Measurements from ENCODE around the gene GPR68. TPM values are rescaled to one million over a fixed set of nuclear protein-coding genes. Genes with fewer than 3 reads are reported as not detected.

GPR68 gene, protein sequence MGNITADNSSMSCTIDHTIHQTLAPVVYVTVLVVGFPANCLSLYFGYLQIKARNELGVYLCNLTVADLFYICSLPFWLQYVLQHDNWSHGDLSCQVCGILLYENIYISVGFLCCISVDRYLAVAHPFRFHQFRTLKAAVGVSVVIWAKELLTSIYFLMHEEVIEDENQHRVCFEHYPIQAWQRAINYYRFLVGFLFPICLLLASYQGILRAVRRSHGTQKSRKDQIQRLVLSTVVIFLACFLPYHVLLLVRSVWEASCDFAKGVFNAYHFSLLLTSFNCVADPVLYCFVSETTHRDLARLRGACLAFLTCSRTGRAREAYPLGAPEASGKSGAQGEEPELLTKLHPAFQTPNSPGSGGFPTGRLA
- not detected in 2 replicates for total RNA-seq (2014; rRNA removed; shearing (Covaris generic))

DNA sequence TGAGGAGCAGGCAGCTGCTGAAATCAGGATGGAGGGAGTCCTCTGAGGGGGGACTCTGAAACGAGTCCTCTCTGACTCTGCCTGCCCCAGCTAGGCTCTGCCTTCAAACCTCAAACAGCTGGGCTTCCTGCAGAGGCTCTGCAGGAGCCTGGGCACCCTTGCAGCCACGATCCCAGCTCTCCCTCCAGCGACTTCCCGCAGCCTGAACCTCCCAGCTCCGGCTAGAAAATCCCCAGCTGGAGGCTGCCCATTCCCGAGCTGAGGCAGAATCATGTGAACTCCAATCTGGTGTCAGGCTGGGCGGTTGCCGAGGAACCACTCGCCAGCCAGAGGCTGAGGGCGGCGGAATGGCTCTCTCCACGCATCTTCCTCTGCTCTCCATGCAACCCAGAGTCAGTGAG, at the start of gene GPR68:
TSS of gene GPR68 (minus strand) at position 204 of the 401 bp plus-strand sequence. CDS start 9,654 bp downstream, outside the sequence.
- no peaks in the 10 kb centered on the region for H3K27me3 ChIP-seq (replicated peaks)
- no peaks in the 10 kb centered on the region for H3K9me3 ChIP-seq (replicated peaks)
- no peaks in the 10 kb centered on the region; the same call in 1 of the 2 replicates for H3K4me1 ChIP-seq (replicated peaks)
- H3K36me3 ChIP-seq = no peaks in the 10 kb centered on the region
- no peak within 1 kb of the TSS for H3K4me3 ChIP-seq
- DNase-seq (ENCODE audit: low read depth in 1 of 2, low spot score in 2 of 2) = no peak
- H3K27ac ChIP-seq = no peak within 1 kb of the TSS

DNA sequence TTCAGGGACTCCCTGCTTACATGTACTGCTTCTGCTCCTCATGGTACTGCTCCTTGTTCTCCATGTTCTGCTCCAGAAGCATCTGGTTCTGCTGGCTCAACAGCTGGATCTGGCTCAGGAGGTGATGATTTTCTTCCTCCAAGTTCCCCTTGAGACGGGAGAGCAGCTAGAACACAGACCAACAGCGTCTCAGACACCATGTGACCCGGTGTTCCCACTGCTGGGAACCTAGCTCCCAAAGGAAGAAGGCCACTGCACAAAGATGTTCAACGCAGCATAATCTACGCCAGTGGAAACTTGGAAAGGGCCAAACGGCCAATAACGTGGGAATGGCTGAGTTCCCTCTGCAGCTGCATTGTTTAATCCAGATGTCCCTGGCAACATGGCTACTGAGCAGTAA, 49.6 kb upstream of the GPR68 start:
- Histone ChIP-seq H3K27ac (no peak overlapping the region), H3K36me3 (no peaks in the 10 kb centered on the region), H3K27me3 (replicated peaks) (no peaks in the 10 kb centered on the region), H3K4me3 (no peak overlapping the region), H3K9me3 (replicated peaks) (no peaks in the 10 kb centered on the region), H3K4me1 (replicated peaks) (no peaks in the 10 kb centered on the region)
- DNase-seq (ENCODE audit: low read depth in 1 of 2, low spot score in 2 of 2) = no peak

DNA sequence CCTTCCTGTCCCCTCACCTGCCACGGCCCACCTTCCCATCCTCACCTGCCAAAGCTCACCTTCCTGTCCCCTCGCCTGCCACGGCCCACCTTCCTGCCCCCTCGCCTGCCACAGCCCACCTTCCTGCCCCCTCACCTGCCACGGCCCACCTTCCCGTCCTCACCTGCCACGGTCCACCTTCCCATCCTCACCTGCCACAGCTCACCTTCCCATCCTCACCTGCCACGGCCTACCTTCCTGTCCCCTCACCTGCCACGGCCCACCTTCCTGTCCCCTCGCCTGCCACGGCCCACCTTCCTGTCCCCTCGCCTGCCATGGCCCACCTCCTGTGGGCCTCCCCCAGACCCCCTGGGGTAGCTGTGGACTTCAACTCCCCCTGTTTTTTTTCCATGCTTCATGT, 48.8 kb upstream of the GPR68 start:
- Histone ChIP-seq H3K9me3 (replicated peaks) (no peaks in the 10 kb centered on the region), H3K27me3 (replicated peaks) (no peaks in the 10 kb centered on the region), H3K4me3 (no peak overlapping the region), H3K4me1 (replicated peaks) (no peaks in the 10 kb centered on the region), H3K27ac (no peak overlapping the region), H3K36me3 (no peaks in the 10 kb centered on the region)
- no peak for DNase-seq (ENCODE audit: low read depth in 1 of 2, low spot score in 2 of 2)

DNA sequence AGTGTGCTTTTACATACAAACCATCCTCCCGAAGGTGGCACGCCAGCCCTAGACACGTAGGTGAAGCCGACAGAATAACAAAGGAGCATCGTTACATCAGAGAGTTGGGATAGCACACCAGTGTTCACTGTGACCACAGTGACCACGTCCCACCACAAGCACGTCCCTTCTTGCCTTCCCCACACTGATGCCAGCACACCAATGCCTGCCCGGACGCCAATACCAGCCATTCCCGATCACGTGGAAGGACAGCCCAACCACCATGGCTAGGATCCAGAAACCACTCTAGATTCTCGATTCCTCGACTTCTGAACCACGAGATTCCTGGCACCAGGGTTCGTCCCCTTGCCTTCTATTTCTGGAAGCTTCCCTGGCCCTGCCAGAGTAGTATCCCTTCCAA, 48.0 kb upstream of the GPR68 start:
- Histone ChIP-seq H3K27me3 (replicated peaks) (no peaks in the 10 kb centered on the region), H3K9me3 (replicated peaks) (no peaks in the 10 kb centered on the region), H3K4me3 (no peak overlapping the region), H3K4me1 (replicated peaks) (no peaks in the 10 kb centered on the region), H3K27ac (no peak overlapping the region), H3K36me3 (no peaks in the 10 kb centered on the region)
- no peak for DNase-seq (ENCODE audit: low read depth in 1 of 2, low spot score in 2 of 2)

DNA sequence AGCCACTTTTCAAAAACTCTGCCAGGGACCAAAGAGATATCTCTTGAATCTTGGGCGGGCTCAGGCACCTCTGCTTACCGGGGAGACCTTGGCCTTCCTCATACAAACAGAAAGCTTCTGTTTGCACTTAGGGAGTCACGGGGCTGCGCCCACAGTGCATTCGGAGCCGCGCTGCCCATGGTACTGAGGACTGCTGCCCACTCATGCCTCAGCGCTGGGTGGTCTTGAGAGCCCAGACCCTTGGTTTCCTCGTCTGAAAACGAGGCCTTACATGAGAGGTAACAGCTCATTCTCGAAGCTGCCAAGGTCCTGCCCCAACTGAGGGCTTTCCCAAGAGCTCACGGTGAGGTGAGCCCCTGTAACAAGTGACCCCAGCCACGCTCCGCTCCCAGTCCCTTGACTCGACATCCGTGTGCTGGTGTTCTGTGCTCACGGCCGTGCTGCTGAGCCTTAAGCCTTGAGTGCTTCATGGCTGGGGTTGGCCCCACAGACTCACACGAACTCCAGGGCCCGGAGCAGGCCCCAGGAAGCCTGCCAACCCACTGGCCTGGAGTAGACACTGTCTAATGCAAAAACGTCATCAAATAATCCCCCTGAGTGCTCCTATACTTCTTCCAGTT, 47.4 kb upstream of the GPR68 start:
- no peak overlapping the region for H3K27ac ChIP-seq
- no peaks in the 10 kb centered on the region for H3K9me3 ChIP-seq (replicated peaks)
- no peaks in the 10 kb centered on the region for H3K4me1 ChIP-seq (replicated peaks)
- H3K36me3 ChIP-seq = no peaks in the 10 kb centered on the region
- DNase-seq (ENCODE audit: low read depth in 1 of 2, low spot score in 2 of 2) = no peak
- no peak overlapping the region for H3K4me3 ChIP-seq
- no peaks in the 10 kb centered on the region for H3K27me3 ChIP-seq (replicated peaks)

DNA sequence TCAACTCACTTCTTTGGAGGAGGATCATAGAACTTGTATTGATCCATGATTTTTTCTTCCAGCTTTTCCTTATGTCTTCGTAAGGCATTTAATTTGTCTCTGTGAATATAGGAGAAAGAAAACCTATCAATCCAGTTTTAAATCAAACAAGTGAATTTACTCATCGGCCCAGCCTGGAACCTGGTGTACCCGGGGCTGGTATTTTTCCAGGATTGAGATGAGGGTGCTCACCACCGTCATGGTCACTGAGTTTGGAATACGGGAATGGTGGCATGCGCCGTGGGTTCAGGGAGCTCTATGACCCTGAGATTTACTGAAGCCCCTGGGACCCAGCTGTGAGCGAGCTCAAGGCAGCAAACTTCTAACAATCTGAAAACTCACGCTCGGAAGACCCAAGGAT, 46.5 kb upstream of the GPR68 start:
- Histone ChIP-seq H3K27ac (no peak overlapping the region), H3K27me3 (replicated peaks) (no peaks in the 10 kb centered on the region), H3K9me3 (replicated peaks) (no peaks in the 10 kb centered on the region), H3K4me1 (replicated peaks) (no peaks in the 10 kb centered on the region), H3K4me3 (no peak overlapping the region), H3K36me3 (no peaks in the 10 kb centered on the region)
- no peak for DNase-seq (ENCODE audit: low read depth in 1 of 2, low spot score in 2 of 2)

DNA sequence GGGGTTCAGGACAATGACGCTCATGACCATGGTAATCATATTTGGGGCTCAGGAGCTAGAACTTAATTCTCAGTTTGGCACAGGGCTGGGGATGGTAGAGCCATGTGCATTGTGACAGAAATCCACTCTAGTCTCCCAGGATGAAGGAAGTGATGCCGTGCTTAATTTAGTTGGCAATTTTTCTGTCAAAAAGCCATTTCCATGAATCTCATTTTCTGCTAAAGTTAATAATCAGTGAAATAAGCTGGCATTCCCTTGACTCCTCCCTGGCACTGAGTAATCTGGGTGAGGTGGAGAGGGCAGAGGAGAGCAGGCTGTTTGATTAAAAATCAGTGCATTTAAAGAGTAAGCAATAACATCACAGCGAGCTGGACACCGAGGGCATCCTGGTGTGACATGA, 45.0 kb upstream of the GPR68 start:
- H3K4me1 ChIP-seq (replicated peaks) = no peaks in the 10 kb centered on the region
- no peaks in the 10 kb centered on the region for H3K9me3 ChIP-seq (replicated peaks)
- H3K27ac ChIP-seq = no peak overlapping the region
- no peak overlapping the region for H3K4me3 ChIP-seq
- H3K36me3 ChIP-seq = no peaks in the 10 kb centered on the region
- H3K27me3 ChIP-seq (replicated peaks) = no peaks in the 10 kb centered on the region
- no peak for DNase-seq (ENCODE audit: low read depth in 1 of 2, low spot score in 2 of 2)

DNA sequence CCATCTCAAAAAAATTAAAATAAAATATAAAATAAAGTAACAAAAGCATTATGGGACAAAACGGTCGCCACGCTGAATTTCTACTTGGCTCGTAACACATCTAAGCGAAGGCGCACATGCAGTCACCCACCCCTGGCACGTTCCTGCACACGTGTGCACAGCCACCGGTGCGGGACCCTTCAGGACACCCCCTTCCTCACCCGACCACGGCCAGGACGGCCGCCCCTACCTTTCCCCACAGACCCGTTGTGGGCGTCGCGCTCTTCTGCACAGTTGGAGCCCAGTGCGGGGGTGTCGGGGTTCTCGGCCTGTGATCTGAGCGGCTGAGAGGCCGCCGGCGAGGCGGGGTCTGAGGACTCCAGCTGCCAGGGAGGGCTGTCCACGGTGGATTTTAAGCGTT, 44.4 kb upstream of the GPR68 start:
- H3K27ac ChIP-seq = no peak overlapping the region
- H3K4me1 ChIP-seq (replicated peaks) = peaks cover 5% of the 10 kb centered on the region
- DNase-seq (ENCODE audit: low read depth in 1 of 2, low spot score in 2 of 2) = no peak
- no peaks in the 10 kb centered on the region for H3K36me3 ChIP-seq
- H3K4me3 ChIP-seq = no peak overlapping the region
- H3K9me3 ChIP-seq (replicated peaks) = no peaks in the 10 kb centered on the region
- no peaks in the 10 kb centered on the region for H3K27me3 ChIP-seq (replicated peaks)

DNA sequence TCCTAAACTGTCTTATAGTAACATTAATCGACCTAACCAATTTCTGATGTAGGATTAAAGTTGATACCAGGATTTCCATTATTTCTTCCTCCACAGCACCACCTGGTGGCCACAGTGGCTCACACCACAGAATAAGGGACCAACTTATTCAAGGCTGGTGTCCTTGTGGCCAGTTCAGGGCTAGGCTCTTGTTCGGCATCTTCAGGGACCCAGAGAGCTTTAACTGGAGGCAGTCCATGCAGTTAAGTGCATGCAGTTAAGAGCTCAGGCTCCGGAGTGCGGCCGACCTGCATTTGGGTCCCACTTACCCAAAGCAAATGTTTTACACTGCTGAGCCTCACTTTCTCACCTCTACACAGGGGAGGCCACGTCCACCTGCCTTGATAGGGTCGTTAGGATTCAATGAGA, 42.0 kb upstream of the GPR68 start:
- H3K27ac ChIP-seq = no peak overlapping the region

DNA sequence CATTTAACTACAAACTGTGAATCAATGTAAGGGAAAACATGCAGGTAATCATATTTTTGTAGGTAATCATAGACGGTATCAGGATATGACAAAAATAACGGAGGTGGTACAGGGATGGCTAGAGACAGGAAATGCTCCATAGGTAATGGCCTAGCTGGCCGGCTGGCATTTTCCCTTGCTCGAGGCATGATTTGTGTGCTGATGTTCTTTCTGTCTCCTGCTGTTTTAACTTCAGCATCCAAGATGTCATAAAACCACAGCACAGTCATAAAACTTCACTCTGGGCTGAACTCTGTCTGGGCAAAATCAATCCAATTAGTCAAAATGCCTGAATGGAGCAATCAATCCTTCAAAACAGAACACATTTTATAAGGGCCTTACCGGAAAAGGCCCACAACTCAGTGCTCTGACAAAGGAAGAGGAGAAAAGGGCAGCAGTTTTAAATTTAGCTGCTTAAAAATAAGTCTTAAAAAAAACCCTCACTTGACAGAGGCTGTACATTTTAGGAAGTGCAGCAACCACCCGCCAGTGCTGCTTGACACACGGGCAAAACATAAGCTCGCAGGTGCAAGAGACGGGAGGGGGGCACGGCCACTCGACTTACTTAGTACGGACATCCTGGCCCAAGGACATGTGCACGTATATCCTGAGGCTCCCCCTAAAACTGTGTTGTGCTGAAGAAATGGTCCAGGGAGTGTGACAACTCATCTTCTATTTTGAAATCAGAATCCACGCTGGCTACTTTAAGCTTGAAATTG, 40.5 kb upstream of the GPR68 start:
- DNase-seq (ENCODE audit: low read depth in 1 of 2, low spot score in 2 of 2) = no peak
- no peak overlapping the region for H3K27ac ChIP-seq
- H3K9me3 ChIP-seq (replicated peaks) = no peaks in the 10 kb centered on the region
- H3K4me3 ChIP-seq = no peak overlapping the region
- H3K27me3 ChIP-seq (replicated peaks) = no peaks in the 10 kb centered on the region
- no peaks in the 10 kb centered on the region for H3K36me3 ChIP-seq
- peaks cover 11% of the 10 kb centered on the region for H3K4me1 ChIP-seq (replicated peaks)

More for the DNA sequence above, 42.0 kb upstream of the GPR68 start:
- Histone ChIP-seq H3K4me1 (replicated peaks) (peaks cover 11% of the 10 kb centered on the region), H3K36me3 (no peaks in the 10 kb centered on the region), H3K27me3 (replicated peaks) (no peaks in the 10 kb centered on the region), H3K4me3 (no peak overlapping the region), H3K9me3 (replicated peaks) (no peaks in the 10 kb centered on the region)
- peak; percentile 42 to 57 for DNase-seq (ENCODE audit: low read depth in 1 of 2, low spot score in 2 of 2)

DNA sequence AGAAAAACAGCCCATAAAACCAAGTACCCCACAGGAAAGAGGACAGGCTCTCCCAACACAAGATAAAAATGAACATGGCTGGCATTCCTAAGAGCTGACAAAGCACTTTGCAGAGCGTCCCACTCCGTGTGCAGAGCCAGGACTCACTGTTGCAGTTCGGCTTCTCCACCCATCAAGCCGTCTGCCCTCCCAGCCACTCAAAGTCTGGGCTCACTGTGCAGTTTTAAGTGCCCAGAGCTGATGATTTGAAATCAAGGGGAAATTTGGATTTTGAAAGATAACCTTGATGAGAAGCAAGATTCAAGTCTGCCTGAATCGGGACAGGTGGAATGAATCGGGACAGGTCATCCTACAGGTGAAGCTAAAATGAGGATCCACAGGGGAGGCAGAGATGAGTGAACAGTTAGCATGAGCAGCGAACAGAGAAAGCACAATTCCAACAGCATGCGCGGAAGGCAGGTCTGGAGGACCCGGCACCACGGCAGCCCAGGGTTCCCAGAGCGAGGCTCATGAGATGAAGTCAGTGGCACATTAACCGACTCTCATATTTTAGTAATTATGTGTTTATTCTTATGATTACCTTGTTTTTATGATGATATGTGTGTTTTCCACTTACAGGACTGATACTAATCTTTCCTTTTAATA, 39.8 kb upstream of the GPR68 start:
- Histone ChIP-seq H3K9me3 (replicated peaks) (no peaks in the 10 kb centered on the region), H3K27ac (no peak overlapping the region), H3K36me3 (no peaks in the 10 kb centered on the region), H3K27me3 (replicated peaks) (no peaks in the 10 kb centered on the region), H3K4me3 (no peak overlapping the region), H3K4me1 (replicated peaks) (peaks cover 11% of the 10 kb centered on the region)
- DNase-seq (ENCODE audit: low read depth in 1 of 2, low spot score in 2 of 2) = peak in 1 of 2 experiments; percentile 31

DNA sequence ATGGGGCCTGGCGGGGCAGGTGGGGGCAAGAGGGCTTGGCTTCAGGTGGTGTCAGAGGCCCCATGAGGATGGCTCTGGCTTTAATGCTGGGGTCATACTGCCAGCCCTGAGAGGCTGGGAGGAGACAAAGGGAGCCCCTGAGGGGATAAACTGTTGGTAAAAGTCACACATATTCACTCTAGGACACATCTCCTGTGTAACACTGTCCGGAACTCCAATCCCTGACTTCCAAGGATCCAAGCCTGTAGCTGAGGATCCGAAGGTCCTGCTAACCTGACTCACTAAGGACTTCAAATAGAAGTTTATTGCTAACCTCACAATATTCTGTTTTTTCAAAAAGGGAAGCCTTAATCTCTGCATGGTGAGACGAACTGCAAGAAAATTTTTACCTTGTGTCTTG, 39.2 kb upstream of the GPR68 start:
- DNase-seq (ENCODE audit: low read depth in 1 of 2, low spot score in 2 of 2) = peak in 1 of 2 experiments; percentile 4
- Histone ChIP-seq H3K4me3 (no peak overlapping the region), H3K4me1 (replicated peaks) (peaks cover 11% of the 10 kb centered on the region), H3K27me3 (replicated peaks) (no peaks in the 10 kb centered on the region), H3K9me3 (replicated peaks) (no peaks in the 10 kb centered on the region), H3K27ac (no peak overlapping the region), H3K36me3 (no peaks in the 10 kb centered on the region)

DNA sequence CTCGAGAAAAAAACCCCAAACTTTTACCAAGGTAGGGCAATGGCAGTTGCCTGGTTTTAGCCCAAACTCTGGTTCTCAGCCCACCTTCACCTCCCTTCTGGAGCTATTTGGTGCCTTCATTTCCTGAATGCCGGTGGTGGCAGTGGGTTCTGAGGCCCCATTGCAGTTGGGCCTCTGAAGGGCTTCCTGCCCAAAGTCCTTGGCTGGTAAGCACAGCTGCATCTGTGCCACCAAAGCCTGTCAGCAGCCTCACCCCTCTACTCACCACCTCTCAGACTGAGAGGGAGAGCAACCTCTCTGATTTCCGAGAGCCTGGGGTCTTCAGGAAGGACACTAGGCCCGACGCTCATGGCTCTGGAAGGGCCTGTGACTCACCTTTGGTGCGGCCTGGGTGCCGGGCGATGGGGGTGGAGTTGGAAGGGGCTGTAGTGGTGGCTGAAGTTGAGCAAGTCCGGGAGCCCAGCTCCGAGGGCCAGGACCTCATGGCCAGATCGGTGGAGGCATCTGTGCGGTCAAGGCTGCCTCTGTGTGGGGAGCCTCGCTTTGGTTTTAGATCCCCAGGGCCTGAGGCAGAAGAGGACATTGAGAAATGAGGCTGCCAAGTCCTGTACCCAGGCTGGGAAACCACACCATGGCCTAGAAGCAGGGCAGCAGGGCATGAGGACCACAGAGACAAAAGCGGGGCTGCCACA, 38.6 kb upstream of the GPR68 start:
- no peak overlapping the region for H3K27ac ChIP-seq
- H3K4me3 ChIP-seq = no peak overlapping the region
- H3K4me1 ChIP-seq (replicated peaks) = peaks cover 11% of the 10 kb centered on the region
- no peaks in the 10 kb centered on the region for H3K36me3 ChIP-seq
- DNase-seq (ENCODE audit: low read depth in 1 of 2, low spot score in 2 of 2) = no peak
- H3K27me3 ChIP-seq (replicated peaks) = no peaks in the 10 kb centered on the region
- no peaks in the 10 kb centered on the region for H3K9me3 ChIP-seq (replicated peaks)

Measured in SJSA1 (cell line).